HG03558 (cell line): ENCODE measurements around the gene WNK4.
"Not testable (repeated sequence)": the region's sequence is repeated elsewhere in the genome, so short reads cannot be mapped to it uniquely, and the experiment has no call there.

ENCODE experiments used
- ATAC-seq: cut with Tn5 transposase; IDR thresholded peaks from one replicate; pipeline ENCODE4 v1.9.1; 2021; ENCODE audit warnings: moderate number of reproducible peaks; ENCODE audit not compliant: unreplicated experiment; ENCODE audit errors: extremely low read depth

The WNK4 gene

GRCh38 chr17:42769964-42770363 is 10.4 kb upstream of the WNK4 start:
- ATAC-seq, result not testable (repeated sequence)

GRCh38 chr17:42772945-42773289 is 7.5 kb upstream of the WNK4 start:
- ATAC-seq, result no peak

- no peak for ATAC-seq
These were observed 6.9 kb upstream of the WNK4 start, which contains the start of gene VPS25 for GRCh38 chr17:42773290-42774035. Gene VPS25, plus strand, starts transcription at chr17:42773449. Its CDS starts 27 bp downstream, at chr17:42773476.

- ATAC-seq, result no peak
These were observed 6.2 kb upstream of the WNK4 start for GRCh38 chr17:42774066-42774745.

GRCh38 chr17:42775534-42776098 is 4.8 kb upstream of the WNK4 start:
- ATAC-seq, result no peak

- ATAC-seq, result no peak
These were observed 1.8 kb upstream of the WNK4 start for GRCh38 chr17:42778570-42778969.

GRCh38 chr17:42779304-42779935 is 990 bp upstream of the WNK4 start:
- ATAC-seq, result no peak

- ATAC-seq, result no peak
These were observed 635 bp downstream of the WNK4 start for GRCh38 chr17:42780851-42781638.

GRCh38 chr17:42781639-42782165 is 1.3 kb downstream of the WNK4 start:
- no peak for ATAC-seq

GRCh38 chr17:42782166-42783061 is 2.0 kb downstream of the WNK4 start:
- ATAC-seq, result no peak

GRCh38 chr17:42783062-42783790 is 2.8 kb downstream of the WNK4 start:
- no peak for ATAC-seq

GRCh38 chr17:42783791-42784138 is 3.4 kb downstream of the WNK4 start:
- ATAC-seq, result no peak

GRCh38 chr17:42784409-42784808 is 4.0 kb downstream of the WNK4 start:
- ATAC-seq, result no peak

- no peak for ATAC-seq
These were observed 4.6 kb downstream of the WNK4 start for GRCh38 chr17:42784811-42785592.

GRCh38 chr17:42787266-42787665 is 6.9 kb downstream of the WNK4 start:
- no peak for ATAC-seq

GRCh38 chr17:42791948-42792347 is 11.5 kb downstream of the WNK4 start:
- ATAC-seq, result no peak

- ATAC-seq, result no peak
These were observed 12.1 kb downstream of the WNK4 start for GRCh38 chr17:42792545-42792944.

- no peak for ATAC-seq
These were observed 14.7 kb downstream of the WNK4 start for GRCh38 chr17:42795061-42795460.
